Measurements from ENCODE around the gene PNCK. TPM values are rescaled to one million over a fixed set of nuclear protein-coding genes. Genes with fewer than 3 reads are reported as not detected.

PNCK gene
- total RNA-seq, 2 donors from 2014 or later: 8.5 to 50.6 TPM

DNA sequence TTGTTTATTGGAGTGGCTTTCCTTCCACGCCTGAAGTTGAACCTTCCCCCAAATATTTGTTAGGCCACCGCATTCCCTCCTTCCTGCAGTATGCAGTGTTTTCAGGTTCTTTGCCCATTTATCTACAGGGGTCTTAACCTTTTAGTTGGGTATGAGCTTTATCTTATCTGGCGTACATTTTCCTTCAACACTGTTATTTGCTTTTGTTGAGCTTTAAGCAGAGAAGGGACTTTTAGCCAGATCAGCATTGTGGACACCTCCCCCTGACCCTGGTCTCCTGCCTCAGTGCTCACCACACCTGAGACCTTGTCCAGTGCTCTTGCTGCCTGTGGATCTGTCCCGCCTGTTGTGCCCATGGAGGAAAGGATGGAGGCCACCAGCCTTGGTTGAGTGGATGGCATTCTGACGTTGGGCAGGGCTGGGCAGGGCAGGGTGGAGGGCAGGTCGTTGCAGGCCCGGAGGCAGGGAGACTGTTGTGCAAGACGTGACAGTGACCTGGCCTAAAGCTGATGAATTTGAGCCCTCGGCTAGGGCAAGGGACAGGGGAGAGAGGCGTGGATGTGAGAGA, 27.6 kb downstream of the PNCK start:
- Histone ChIP-seq H3K27ac (no peak overlapping the region), H3K4me1 (replicated peaks) (no peaks in the 10 kb centered on the region), H3K27me3 (replicated peaks; ENCODE audit: insufficient read depth) (no peaks in the 10 kb centered on the region), H3K9me3 (no peaks in the 10 kb centered on the region), H3K4me3 (no peak overlapping the region), H3K36me3 (no peaks in the 10 kb centered on the region)
- TF ChIP-seq POLR2A (IDR thresholded peaks at IDR 0.05) (no peak), POLR2AphosphoS5 (IDR thresholded peaks at IDR 0.05) (no peak)
- TF ChIP-seq, protein P1, sequence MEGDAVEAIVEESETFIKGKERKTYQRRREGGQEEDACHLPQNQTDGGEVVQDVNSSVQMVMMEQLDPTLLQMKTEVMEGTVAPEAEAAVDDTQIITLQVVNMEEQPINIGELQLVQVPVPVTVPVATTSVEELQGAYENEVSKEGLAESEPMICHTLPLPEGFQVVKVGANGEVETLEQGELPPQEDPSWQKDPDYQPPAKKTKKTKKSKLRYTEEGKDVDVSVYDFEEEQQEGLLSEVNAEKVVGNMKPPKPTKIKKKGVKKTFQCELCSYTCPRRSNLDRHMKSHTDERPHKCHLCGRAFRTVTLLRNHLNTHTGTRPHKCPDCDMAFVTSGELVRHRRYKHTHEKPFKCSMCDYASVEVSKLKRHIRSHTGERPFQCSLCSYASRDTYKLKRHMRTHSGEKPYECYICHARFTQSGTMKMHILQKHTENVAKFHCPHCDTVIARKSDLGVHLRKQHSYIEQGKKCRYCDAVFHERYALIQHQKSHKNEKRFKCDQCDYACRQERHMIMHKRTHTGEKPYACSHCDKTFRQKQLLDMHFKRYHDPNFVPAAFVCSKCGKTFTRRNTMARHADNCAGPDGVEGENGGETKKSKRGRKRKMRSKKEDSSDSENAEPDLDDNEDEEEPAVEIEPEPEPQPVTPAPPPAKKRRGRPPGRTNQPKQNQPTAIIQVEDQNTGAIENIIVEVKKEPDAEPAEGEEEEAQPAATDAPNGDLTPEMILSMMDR (IDR thresholded peaks at IDR 0.05): no peak
- DNase-seq (ENCODE audit: low spot score): no peak
- intact Hi-C loops (cut with DNase I): no loop called here
- WGBS: 62% methylated on average over 10 of the region's 10 CpGs

DNA sequence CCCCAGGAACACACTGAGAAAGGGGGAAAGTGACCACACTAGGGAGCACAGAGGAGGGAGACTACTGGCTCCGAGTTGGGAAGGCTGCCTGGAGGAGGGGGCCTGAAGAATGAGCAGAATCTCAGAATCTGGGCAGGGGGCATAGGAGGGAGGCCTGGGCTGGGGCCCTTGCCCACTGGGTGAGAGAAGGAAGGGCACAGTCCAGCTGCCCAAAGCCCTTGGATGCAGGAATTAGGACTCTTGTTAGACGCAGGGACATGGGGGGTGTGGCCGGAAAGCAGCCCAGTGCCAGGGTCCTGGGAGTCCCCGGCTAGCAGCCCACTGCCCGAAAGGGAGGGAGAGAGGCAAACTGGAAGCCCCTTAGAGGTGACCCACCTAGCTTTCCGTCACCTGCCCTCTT, 28.5 kb downstream of the PNCK start:
- H3K27ac ChIP-seq: no peak overlapping the region
- no peak overlapping the region for H3K4me3 ChIP-seq
- DNase-seq (ENCODE audit: low spot score): no peak
- intact Hi-C loops (cut with DNase I): no loop called here
- no peaks in the 10 kb centered on the region for H3K4me1 ChIP-seq (replicated peaks)
- no peak for TF ChIP-seq POLR2A (IDR thresholded peaks at IDR 0.05)
- TF ChIP-seq, protein P1 (IDR thresholded peaks at IDR 0.05): no peak
- no peak for TF ChIP-seq POLR2AphosphoS5 (IDR thresholded peaks at IDR 0.05)
- WGBS: 77% methylated on average over 6 of the region's 6 CpGs
- H3K27me3 ChIP-seq (replicated peaks; ENCODE audit: insufficient read depth): no peaks in the 10 kb centered on the region
- H3K9me3 ChIP-seq: no peaks in the 10 kb centered on the region
- no peaks in the 10 kb centered on the region for H3K36me3 ChIP-seq

DNA sequence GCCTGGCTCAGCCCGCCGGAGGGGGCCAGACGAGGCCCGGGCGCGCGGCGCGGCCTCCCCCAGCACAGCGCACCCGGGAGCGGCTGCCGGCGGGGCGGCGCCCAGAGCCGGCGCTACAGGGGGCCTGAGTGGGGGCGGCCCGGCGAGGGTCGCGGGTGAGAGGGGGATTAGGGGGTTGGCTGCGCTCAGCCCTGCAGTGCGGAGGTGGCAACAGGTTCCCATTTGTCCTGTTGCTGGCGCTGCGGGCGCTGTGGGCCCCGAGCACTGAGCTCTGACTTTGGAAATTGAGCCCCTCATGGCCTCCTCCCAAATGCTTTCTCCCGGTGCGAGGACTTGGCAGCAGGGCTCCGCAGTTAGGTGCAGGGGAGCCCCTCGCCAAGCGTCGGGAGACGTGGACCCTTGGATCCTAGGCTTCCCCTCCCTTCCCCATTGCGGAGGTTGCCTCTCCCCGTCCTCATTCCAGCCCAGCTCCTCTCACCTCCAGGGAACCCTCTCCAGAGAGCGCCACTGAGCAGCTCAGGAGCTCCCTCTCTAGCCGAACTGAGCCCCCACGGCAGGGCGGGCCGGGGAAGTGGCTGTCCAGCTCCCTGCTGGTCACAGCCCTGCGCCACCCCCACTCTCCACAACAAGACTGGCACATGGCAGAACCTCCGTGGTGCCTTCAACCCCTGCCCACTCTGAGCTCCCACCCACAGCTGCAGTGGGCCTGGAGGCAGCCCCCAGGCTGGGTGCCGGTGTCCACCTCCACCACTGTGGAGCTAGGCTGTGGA, 29.1 kb downstream of the PNCK start:
- intact Hi-C loops (cut with DNase I): no loop called here
- H3K27ac ChIP-seq: no peak overlapping the region
- H3K27me3 ChIP-seq (replicated peaks; ENCODE audit: insufficient read depth): no peaks in the 10 kb centered on the region
- H3K4me1 ChIP-seq (replicated peaks): no peaks in the 10 kb centered on the region
- DNase-seq (ENCODE audit: low spot score): no peak
- 2% methylated on average over 9 of the region's 46 CpGs for WGBS
- no peak overlapping the region for H3K4me3 ChIP-seq
- no peaks in the 10 kb centered on the region for H3K9me3 ChIP-seq
- no peak for TF ChIP-seq POLR2AphosphoS5 (IDR thresholded peaks at IDR 0.05)
- TF ChIP-seq POLR2A (IDR thresholded peaks at IDR 0.05): no peak
- TF ChIP-seq, protein P1 (IDR thresholded peaks at IDR 0.05): no peak
- no peaks in the 10 kb centered on the region for H3K36me3 ChIP-seq

DNA sequence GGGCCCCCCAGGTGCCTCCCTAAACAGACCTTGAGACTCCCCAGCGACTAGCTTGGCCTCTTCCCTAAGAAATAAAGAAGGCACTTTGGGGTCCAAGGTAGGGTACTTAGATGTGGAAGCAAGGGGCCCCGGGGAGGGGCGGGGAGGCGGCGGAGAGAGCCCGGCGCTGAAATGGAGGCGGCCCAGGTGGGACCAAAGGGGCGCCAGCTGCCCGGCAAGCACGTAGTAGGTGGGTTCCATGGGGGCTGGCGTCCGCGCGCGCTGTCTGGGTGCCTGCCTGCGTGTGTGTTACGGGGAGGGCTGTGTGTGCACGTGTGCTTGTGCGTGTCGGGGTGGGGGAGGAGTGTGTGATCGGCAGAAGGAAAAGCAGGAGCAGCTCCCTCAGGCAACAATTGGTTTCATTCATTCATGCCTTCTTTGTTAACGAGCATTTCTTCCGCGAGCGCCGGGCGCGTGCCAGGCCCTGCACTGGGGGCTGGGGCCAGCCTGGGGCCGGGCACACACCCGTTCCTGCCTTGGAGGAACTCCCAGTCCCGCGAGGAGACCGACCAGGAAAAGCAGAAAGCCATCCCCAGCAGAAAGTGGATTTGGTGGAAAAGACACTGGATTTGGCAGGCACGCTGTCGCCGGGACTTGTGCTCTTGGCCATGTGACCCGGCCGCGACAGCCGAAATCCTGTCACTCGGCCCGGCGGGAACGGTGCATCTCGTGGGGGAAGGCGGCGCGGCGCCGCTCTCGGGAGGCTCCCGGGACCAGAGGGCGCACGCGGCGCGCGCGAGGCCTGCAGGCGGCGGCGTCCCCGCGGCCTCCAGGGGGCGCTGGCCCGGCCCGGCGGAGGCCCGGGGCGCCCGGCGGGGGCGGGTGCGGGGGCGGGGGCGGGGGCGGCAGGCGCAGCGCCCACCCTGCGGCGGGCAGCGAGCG, 29.9 kb downstream of the PNCK start:
- no peak overlapping the region for H3K4me3 ChIP-seq
- TF ChIP-seq, protein P1 (IDR thresholded peaks at IDR 0.05): no peak
- no peak for TF ChIP-seq POLR2AphosphoS5 (IDR thresholded peaks at IDR 0.05)
- no peak for TF ChIP-seq POLR2A (IDR thresholded peaks at IDR 0.05)
- DNase-seq (ENCODE audit: low spot score): no peak

More for the DNA sequence above, 29.9 kb downstream of the PNCK start:
- no peaks in the 10 kb centered on the region for H3K36me3 ChIP-seq
- WGBS: 3% methylated on average over 45 of the region's 84 CpGs
- H3K4me1 ChIP-seq (replicated peaks): no peaks in the 10 kb centered on the region
- intact Hi-C loops (cut with DNase I): no loop called here
- no peak overlapping the region for H3K27ac ChIP-seq
- no peaks in the 10 kb centered on the region for H3K9me3 ChIP-seq
- no peaks in the 10 kb centered on the region for H3K27me3 ChIP-seq (replicated peaks; ENCODE audit: insufficient read depth)

Measured in prostate gland (tissue), 2 donors.